Renal pelvis (tissue), 4 donors: ENCODE measurements around the gene AMDHD2. TPM values are rescaled to one million over a fixed set of nuclear protein-coding genes. Genes with fewer than 3 reads are reported as not detected.
"Not testable (repeated sequence)": the region's sequence is repeated elsewhere in the genome, so short reads cannot be mapped to it uniquely, and the experiment has no call there.

Source experiments
- DNase-seq: peaks from one replicate; pipeline ENCODE4 v3.0.0-alpha.2; 2013
- polyA plus RNA-seq, 3 donors: library from polyadenylated mRNA; unstranded; fragments of 120-200 nt; gene quantifications; one replicate each; pipeline ENCODE4 v1.2.1, GENCODE V29; 2013; ENCODE audit not compliant: insufficient read length in 3 of 3

The AMDHD2 gene
- polyA plus RNA-seq, 3 donors = 33.7 to 47.0 (median 38.5) TPM

DNA sequence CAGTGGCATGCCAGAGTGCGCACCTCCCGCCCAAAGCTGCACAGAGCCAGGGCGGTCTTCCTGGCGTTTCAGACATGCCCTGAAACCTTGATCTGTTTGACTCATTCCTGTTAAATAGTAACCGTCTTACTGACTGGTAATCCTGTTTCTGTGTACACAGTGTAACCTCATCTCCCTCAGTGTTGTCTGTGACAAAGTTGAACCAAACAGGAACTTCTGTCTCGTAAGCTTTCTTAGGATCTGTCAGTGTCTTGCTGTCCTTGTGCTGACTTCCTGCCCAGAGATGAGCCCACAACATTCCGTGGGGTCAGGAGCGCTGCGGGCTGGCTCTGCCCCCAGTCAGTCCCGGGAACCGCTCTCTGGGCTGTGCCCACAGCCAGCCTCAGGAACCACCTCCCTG, 48.4 kb downstream of the AMDHD2 start:
- not testable (repeated sequence) for DNase-seq

GRCh38 chr16:2572704-2573103, 52.5 kb downstream of the AMDHD2 start:
- not testable (repeated sequence) for DNase-seq

GRCh38 chr16:2575839-2576238, 55.7 kb downstream of the AMDHD2 start:
- not testable (repeated sequence) for DNase-seq

DNA sequence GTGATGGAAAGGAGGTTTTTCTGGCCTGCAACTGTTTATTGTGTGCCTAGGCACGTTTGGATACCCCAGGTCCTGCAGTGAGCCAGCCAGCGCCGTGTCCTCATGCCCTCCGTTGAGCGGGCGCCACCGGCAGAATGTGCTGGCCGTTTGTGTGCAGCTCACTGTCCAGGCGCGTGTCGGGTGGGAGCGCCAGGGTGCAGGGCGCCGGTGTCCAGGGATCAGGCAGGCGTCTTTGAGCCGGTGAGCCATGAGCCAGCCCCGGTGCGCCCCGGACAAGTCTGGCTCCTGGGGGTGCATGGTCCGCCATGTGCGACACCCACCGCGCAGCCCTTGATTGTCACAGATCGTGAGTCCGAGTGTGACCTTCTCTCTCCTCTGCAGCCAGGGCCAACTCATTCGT, 56.9 kb downstream of the AMDHD2 start:
- DNase-seq = not testable (repeated sequence)

GRCh38 chr16:2578905-2579304, 58.7 kb downstream of the AMDHD2 start:
- DNase-seq = not testable (repeated sequence)

DNA sequence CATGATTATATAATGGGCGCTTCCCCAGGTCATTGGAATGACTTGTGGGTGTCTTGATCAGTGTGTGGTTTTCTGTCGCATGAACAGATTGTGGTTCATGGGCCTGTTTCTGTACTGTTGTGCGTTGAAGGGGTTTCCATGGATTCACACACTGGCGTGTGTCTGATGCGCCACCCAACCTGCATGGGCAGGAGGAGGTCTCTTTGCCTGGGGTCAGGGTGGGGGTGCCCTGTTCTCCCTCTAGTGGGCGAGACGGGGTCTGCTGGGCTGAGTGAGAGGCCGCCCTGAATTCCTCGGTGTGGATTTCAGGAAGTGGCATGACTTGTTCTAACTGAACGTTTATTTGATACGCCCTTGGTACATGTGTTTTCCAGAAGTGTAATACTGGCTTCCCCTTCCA, 60.0 kb downstream of the AMDHD2 start:
- DNase-seq = peak; percentile 71

- not testable (repeated sequence) for DNase-seq
These were observed 60.6 kb downstream of the AMDHD2 start for GRCh38 chr16:2580818-2581217.

Other genes with a start within 250 kb of the AMDHD2 start
- gene ABCA3, start 179.6 kb upstream of the AMDHD2 start, polyA plus RNA-seq = 1 to 10 TPM; 6.6 to 7.8 (median 7.5) TPM
- gene CCNF, start 90.9 kb upstream of the AMDHD2 start, polyA plus RNA-seq = 10 to 100 TPM; 12.6 to 15.4 (median 13.2) TPM
- gene TEDC2, start 60.3 kb upstream of the AMDHD2 start, polyA plus RNA-seq = 10 to 100 TPM; 11.3 to 14.2 (median 13.7) TPM
- gene NTN3, start 49.1 kb upstream of the AMDHD2 start, polyA plus RNA-seq = 1 to 10 TPM; 2.4 to 4.3 (median 3.8) TPM
- 10 to 100 TPM; 16.1 to 25.1 (median 24.0) TPM for gene TBC1D24, start 45.2 kb upstream of the AMDHD2 start, polyA plus RNA-seq
- 100 to 1,000 TPM; 238 to 294 (median 248) TPM for gene ATP6V0C, start 6.4 kb upstream of the AMDHD2 start, polyA plus RNA-seq
- gene CEMP1, start 11.0 kb downstream of the AMDHD2 start, polyA plus RNA-seq = 1 to 10 TPM; 2.8 to 8.6 (median 8.0) TPM
- 10 to 100 TPM; 49.4 to 51.4 (median 50.1) TPM for gene PDPK1, start 17.6 kb downstream of the AMDHD2 start, polyA plus RNA-seq
- 10 to 100 TPM; 19.7 to 25.3 (median 23.4) TPM for gene KCTD5, start 162.2 kb downstream of the AMDHD2 start, polyA plus RNA-seq
- 1 to 10 TPM; 1.5 to 2.8 (median 2.0) TPM for gene PRSS27, start 199.9 kb downstream of the AMDHD2 start, polyA plus RNA-seq
- 100 to 1,000 TPM; 642 to 846 (median 787) TPM for gene SRRM2, start 232.3 kb downstream of the AMDHD2 start, polyA plus RNA-seq